Thyroid gland (tissue), 4 donors: Measurements from ENCODE around the gene GCC2.

Experiments
- POLR2A ChIP-seq, 2 donors: fragments of 450-650 bp; IDR thresholded peaks; one replicate each; pipeline ENCODE4 v1.6.1; 2017; ENCODE audit warnings: antibody characterized with exemption in 2 of 2, mild to moderate bottlenecking in 2 of 2, moderate library complexity in 1 of 2
- TF ChIP-seq, protein P1 (sequence below), 6 experiments: fragments of 200-600 bp in 3 of 6; fragments of 450-650 bp in 3 of 6; sonication (generic) in 3 of 6; IDR thresholded peaks; one replicate each; pipeline ENCODE4 v1.5.1; 2016 to 2019; ENCODE audit warnings: antibody characterized with exemption in 6 of 6, mild to moderate bottlenecking in 2 of 6, inconsistent platforms in 1 of 6, moderate library complexity in 1 of 6

DNA sequence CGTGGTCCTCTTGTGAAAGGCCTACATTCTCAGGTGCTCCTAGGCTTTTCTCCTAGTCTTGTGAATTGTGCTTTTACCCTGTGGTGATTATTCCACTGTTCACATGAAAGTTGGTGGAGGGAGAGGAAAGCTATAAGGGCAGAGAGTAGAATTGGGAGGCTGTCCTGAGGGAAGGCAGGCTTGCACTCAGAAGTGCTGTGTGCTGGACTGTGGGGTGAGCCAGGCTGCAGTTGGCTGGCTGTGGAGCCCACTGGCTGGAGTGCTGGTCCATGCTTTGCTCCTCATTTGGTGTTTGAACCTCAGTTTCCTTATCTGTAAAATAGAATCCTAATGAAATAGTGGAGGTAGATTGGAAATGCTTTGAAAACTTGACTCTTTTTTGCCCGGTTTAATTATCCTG lies 106.6 kb downstream of the GCC2 start:
- no peak for TF ChIP-seq POLR2A (IDR thresholded peaks at IDR 0.05)
- TF ChIP-seq, protein P1, sequence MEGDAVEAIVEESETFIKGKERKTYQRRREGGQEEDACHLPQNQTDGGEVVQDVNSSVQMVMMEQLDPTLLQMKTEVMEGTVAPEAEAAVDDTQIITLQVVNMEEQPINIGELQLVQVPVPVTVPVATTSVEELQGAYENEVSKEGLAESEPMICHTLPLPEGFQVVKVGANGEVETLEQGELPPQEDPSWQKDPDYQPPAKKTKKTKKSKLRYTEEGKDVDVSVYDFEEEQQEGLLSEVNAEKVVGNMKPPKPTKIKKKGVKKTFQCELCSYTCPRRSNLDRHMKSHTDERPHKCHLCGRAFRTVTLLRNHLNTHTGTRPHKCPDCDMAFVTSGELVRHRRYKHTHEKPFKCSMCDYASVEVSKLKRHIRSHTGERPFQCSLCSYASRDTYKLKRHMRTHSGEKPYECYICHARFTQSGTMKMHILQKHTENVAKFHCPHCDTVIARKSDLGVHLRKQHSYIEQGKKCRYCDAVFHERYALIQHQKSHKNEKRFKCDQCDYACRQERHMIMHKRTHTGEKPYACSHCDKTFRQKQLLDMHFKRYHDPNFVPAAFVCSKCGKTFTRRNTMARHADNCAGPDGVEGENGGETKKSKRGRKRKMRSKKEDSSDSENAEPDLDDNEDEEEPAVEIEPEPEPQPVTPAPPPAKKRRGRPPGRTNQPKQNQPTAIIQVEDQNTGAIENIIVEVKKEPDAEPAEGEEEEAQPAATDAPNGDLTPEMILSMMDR (IDR thresholded peaks at IDR 0.05): no peak
